ENCODE measurements around the gene ACTN1.

GRCh38 chr14:68955851-68956179, 23.3 kb downstream of the ACTN1 start:
- TF ChIP-seq CTCF (IDR thresholded peaks at IDR 0.05; ENCODE audit: low read length) (no peak), EZH2 (IDR thresholded peaks at IDR 0.05; ENCODE audit: borderline replicate concordance, low read length) (no peak)
